ENCODE data around the gene MAGI1.

MAGI1 gene

GRCh38 chr3:65896321-65896720 lies 142.4 kb downstream of the MAGI1 start:
- H3K27me3 ChIP-seq (ENCODE audit: insufficient read depth, poor library complexity, severe bottlenecking), result no peaks in the 10 kb centered on the region
- H3K4me3 ChIP-seq (replicated peaks; ENCODE audit: insufficient read depth, low read length), result no peak overlapping the region
- no peak for TF ChIP-seq GABPA (IDR thresholded peaks at IDR 0.05; ENCODE audit: low read depth)
- no peak for TF ChIP-seq POLR2AphosphoS5 (IDR thresholded peaks at IDR 0.05; ENCODE audit: low read depth)
- no peak for TF ChIP-seq CTCF (IDR thresholded peaks at IDR 0.05; ENCODE audit: insufficient read depth, low read length)
- no peak for TF ChIP-seq REST (IDR thresholded peaks at IDR 0.05; ENCODE audit: insufficient replicate concordance, low read depth)
- TF ChIP-seq SPI1 (IDR thresholded peaks at IDR 0.05; ENCODE audit: borderline replicate concordance, low read depth), result no peak
- DNase-seq (ENCODE audit: low read depth in 1 of 2, low spot score in 1 of 2), result no peak
- H3K27ac ChIP-seq (replicated peaks), result no peak overlapping the region

- H3K4me3 ChIP-seq (replicated peaks; ENCODE audit: insufficient read depth, low read length), result no peak overlapping the region
- no peak overlapping the region for H3K27ac ChIP-seq (replicated peaks)
- no peaks in the 10 kb centered on the region for H3K27me3 ChIP-seq (ENCODE audit: insufficient read depth, poor library complexity, severe bottlenecking)
- no peak for DNase-seq (ENCODE audit: low read depth in 1 of 2, low spot score in 1 of 2)
- TF ChIP-seq POLR2AphosphoS5 (IDR thresholded peaks at IDR 0.05; ENCODE audit: low read depth), result no peak
- no peak for TF ChIP-seq REST (IDR thresholded peaks at IDR 0.05; ENCODE audit: insufficient replicate concordance, low read depth)
- TF ChIP-seq GABPA (IDR thresholded peaks at IDR 0.05; ENCODE audit: low read depth), result no peak
- TF ChIP-seq SPI1 (IDR thresholded peaks at IDR 0.05; ENCODE audit: borderline replicate concordance, low read depth), result no peak
Observed at GRCh38 chr3:65894679-65895453, 143.9 kb downstream of the MAGI1 start.

GRCh38 chr3:65894126-65894525 lies 144.6 kb downstream of the MAGI1 start:
- no peak for DNase-seq (ENCODE audit: low read depth in 1 of 2, low spot score in 1 of 2)
- no peak for TF ChIP-seq CTCF (IDR thresholded peaks at IDR 0.05; ENCODE audit: insufficient read depth, low read length)
- TF ChIP-seq REST (IDR thresholded peaks at IDR 0.05; ENCODE audit: insufficient replicate concordance, low read depth), result no peak
- Histone ChIP-seq H3K4me3 (replicated peaks; ENCODE audit: insufficient read depth, low read length) (no peak overlapping the region), H3K27me3 (ENCODE audit: insufficient read depth, poor library complexity, severe bottlenecking) (no peaks in the 10 kb centered on the region), H3K27ac (replicated peaks) (no peak overlapping the region)

Data from HL-60 (cell line).